GM10248 (cell line): ENCODE results near the gene CAMK2B.

ENCODE experiments used
- CTCF ChIA-PET: fragments of 300-600 bp; sonication (Branson Sonifier 250); formaldehyde crosslinking; extraction: SDS; loops from one replicate; lab custom pipeline; 2021; ENCODE audit warnings: antibody characterized with exemption; lab: Yijun Ruan, JAX
- POLR2A ChIA-PET: fragments of 350-650 bp; sonication (Branson Sonifier 250); formaldehyde crosslinking; extraction: SDS; loops from one replicate; lab custom pipeline; 2020; ENCODE audit warnings: antibody characterized with exemption; lab: Yijun Ruan, JAX
- DNase-seq: peaks from one replicate; pipeline ENCODE4 v3.0.0; 2012; ENCODE audit errors: extremely low spot score
- CTCF ChIP-seq: IDR thresholded peaks from 2 replicates; pipeline ENCODE4 v1.5.1; 2012; ENCODE audit warnings: mild to moderate bottlenecking, low read depth; ENCODE audit errors: extremely low read depth, missing control alignments, control extremely low read depth

Gene CAMK2B

GRCh38 chr7:44325201-44325671 is at the start of gene CAMK2B:
CAMK2B (minus strand) TSS chr7:44325594; CDS start chr7:44325421, 173 bp downstream.
- ChIA-PET POLR2A (no interaction called here), CTCF (no interaction called here)
- DNase-seq, result no peak
- no peak for TF ChIP-seq CTCF

- POLR2A ChIA-PET, result no interaction called here
- peak; percentile 3 for DNase-seq
- CTCF ChIA-PET, result interaction anchor here (0.7 to 1.0 kb wide), 2 partner anchors 13 to 19 kb away, joined by 3 read pairs; no protein-coding TSS in a partner anchor
- no peak for TF ChIP-seq CTCF
Measured at GRCh38 chr7:44374007-44374763, 48.8 kb upstream of the CAMK2B start.

- POLR2A ChIA-PET, result no interaction called here
- CTCF ChIA-PET, result no interaction called here
- peak; percentile 4 for DNase-seq
- no peak for TF ChIP-seq CTCF
Measured at GRCh38 chr7:44373418-44373740, 48.0 kb upstream of the CAMK2B start.

DNA sequence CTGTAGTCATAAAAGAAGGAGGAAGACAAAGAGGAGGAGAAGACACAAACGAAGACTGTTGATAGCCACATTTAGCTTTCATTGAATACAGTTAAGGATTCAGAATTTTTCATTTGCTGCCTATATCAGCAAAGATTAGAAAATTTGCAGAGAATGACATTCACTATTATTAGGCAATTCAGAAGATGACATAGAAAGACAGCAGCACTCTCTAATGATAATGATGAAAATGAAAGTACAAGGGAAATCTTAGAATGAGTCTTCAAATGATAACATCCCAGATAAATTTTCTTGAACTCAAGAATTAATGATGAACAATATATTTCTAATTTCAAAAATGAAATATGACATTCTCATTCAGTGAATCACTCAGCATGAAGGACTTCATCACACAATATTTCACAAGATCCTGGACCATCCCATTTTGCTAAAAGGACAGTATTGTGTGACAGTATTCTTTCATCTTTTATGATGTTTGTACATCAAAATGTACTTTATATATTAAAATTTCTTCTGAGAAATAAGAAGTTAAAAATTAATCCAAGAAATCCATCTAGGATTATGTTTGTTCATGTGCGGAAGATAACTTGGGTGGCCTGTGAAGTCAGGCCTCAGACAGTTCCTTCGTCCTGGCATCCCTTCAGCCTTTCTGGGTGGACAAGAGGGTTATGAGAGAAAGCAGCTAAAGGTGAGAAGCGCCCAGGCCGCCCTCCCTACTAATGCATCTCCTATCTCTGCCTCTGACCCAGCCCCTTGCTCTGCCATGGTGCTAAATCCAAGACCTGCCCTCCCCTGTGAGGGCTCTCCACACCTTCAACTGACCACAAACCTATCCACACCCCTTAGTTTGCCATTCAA is 47.4 kb upstream of the CAMK2B start:
- no peak for DNase-seq
- TF ChIP-seq CTCF, result no peak
- POLR2A ChIA-PET, result no interaction called here
- CTCF ChIA-PET, result no interaction called here

DNA sequence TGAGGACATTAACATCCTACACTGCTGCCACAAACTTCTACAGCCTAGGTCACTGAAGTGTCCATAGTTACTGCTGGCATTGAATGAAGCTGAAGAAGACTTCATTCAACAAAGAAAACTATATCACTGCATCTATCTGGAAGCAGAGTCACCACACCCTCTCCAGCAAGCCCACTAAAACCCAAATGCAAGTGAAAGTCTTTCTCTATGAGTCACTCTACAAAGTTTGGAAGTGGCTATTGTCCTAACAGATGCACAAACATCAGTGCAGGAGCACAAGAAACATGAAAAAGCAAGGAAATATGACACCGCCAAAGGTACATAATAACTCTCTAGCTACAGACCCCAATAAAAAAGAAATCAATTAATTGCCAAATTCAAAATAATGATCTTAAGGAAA is 43.5 kb upstream of the CAMK2B start:
- no peak for TF ChIP-seq CTCF
- CTCF ChIA-PET, result interaction anchor here (1.3 to 2.3 kb wide), 4 partner anchors 13 to 23 kb away, joined by 4 to 8 read pairs (median 5); no protein-coding TSS in a partner anchor
- POLR2A ChIA-PET, result no interaction called here
- DNase-seq, result no peak

DNA sequence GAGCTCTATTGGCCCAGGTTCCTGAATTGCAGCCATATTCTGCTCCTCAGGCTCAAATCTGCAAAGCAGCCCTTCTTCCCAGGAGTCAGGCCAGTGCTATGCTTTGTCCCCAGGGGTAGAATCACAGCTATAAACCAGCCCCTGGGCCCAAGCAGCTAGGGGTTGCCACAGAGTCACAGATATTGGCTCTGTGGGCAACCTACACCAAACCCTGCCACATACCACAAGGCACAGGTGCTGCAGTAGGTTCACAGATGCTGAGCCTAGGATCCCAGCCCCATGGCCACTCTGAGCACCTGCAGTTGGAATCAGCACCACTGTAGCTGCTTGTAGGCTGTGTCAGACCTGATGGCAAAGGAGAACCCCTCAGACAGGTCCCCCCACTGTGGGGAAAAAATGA is 43.1 kb upstream of the CAMK2B start:
- POLR2A ChIA-PET, result no interaction called here
- no peak for DNase-seq
- no peak for TF ChIP-seq CTCF
- CTCF ChIA-PET, result interaction anchor here (0.8 to 2.3 kb wide), 6 partner anchors 10 to 166 kb away, joined by 3 to 8 read pairs (median 4); no protein-coding TSS in a partner anchor
